GM12878 (cell line): ENCODE measurements around the gene APEX1. TPM values are rescaled to one million over a fixed set of nuclear protein-coding genes. Genes with fewer than 3 reads are reported as not detected.

Experiments used
- DPF2 ChIP-seq: fragments of 450-650 bp; IDR thresholded peaks from 2 replicates; pipeline ENCODE4 v1.6.1; 2017; ENCODE audit warnings: mild to moderate bottlenecking
- FOXM1 ChIP-seq: IDR thresholded peaks from 2 replicates; pipeline ENCODE4 v1.6.1; 2012; ENCODE audit warnings: low read depth, mild to moderate bottlenecking, inconsistent platforms, low read length, moderate library complexity
- IKZF1 ChIP-seq: fragments of 450-650 bp; conservative IDR thresholded peaks from 2 replicates; pipeline ENCODE4 v1.6.1; 2017; ENCODE audit warnings: antibody characterized with exemption, mild to moderate bottlenecking
- MYB ChIP-seq: fragments of 150-350 bp; IDR thresholded peaks from 2 replicates; pipeline ENCODE4 v1.6.1; 2014; ENCODE audit warnings: mild to moderate bottlenecking, low read depth, low read length, borderline replicate concordance
- NBN ChIP-seq: fragments of 450-650 bp; IDR thresholded peaks from 2 replicates; pipeline ENCODE4 v1.6.1; 2016
- NR2F1 ChIP-seq: fragments of 450-650 bp; conservative IDR thresholded peaks from 2 replicates; pipeline ENCODE4 v1.6.1; 2017; ENCODE audit warnings: mild to moderate bottlenecking
- PKNOX1 ChIP-seq: fragments of 450-650 bp; IDR thresholded peaks from 2 replicates; pipeline ENCODE4 v1.6.1; 2016; ENCODE audit warnings: mild to moderate bottlenecking
- RBBP5 ChIP-seq: fragments of 200-600 bp; sonication (generic); conservative IDR thresholded peaks from 2 replicates; pipeline ENCODE4 v1.6.1; 2016
- ZBTB11 ChIP-seq: fragments of 450-650 bp; formaldehyde crosslinking; IDR thresholded peaks from 2 replicates; pipeline ENCODE4 v1.5.0; 2022; ENCODE audit warnings: mild to moderate bottlenecking, missing genetic modification characterization
- ZBTB4 ChIP-seq: fragments of 450-650 bp; formaldehyde crosslinking; IDR thresholded peaks from 2 replicates; pipeline ENCODE4 v1.4.0; 2022; ENCODE audit warnings: mild to moderate bottlenecking, moderate library complexity
- ZNF687 ChIP-seq: fragments of 450-650 bp; IDR thresholded peaks from 2 replicates; pipeline ENCODE4 v1.6.1; 2017; ENCODE audit warnings: mild to moderate bottlenecking, moderate library complexity
- polyA plus RNA-seq, 11 experiments: library from polyadenylated mRNA; depleted of rRNA in 4 of 11; unstranded in 6 of 11; stranded (reverse) in 5 of 11; fragments of >200 nt; fragmentation: Nextera tagmentation in 4 of 11; fragmentation: Illumina TruSeq in 1 of 11; extraction: Ambion mirVana in 4 of 11; extraction: Trizol in 1 of 11; gene quantifications; 1 replicate in 1 of 11; 2 replicates in 10 of 11; pipeline versions ENCODE4 v1.2.1 to v1.2.3, GENCODE V29; 2011 to 2016; ENCODE audit warnings: inconsistent platforms in 2 of 11, missing spikeins in 2 of 11, low read depth in 1 of 11
- total RNA-seq, 4 experiments: library from RNA; depleted of rRNA in 3 of 4; stranded (reverse); fragments of >200 nt in 3 of 4; fragmentation: Illumina TruSeq in 1 of 4; extraction: Trizol in 1 of 4; gene quantifications; 2 replicates each; pipeline versions ENCODE4 v1.2.1 to v1.2.3, GENCODE V29; 2013 to 2021
- TF ChIP-seq, protein P1 (sequence below): fragments of 450-650 bp; IDR thresholded peaks from 2 replicates; pipeline ENCODE4 v1.6.1; 2017; ENCODE audit warnings: low read depth, mild to moderate bottlenecking, moderate library complexity

APEX1 gene
- total and polyA plus RNA-seq, 10 of the 15 experiments (the other 5 are each of a cell fraction or from before 2014, with no cell fraction given), result 115 to 407 (median 300) TPM

- TF ChIP-seq ZBTB4 (CRISPR knock-in tag), result no peak
- TF ChIP-seq DPF2, result 0 out of 2 replicates have a peak, but pooled peaks have one; percentile 60
- 0 out of 2 replicates have a peak, but pooled peaks have one; percentile 0 for TF ChIP-seq MYB
- TF ChIP-seq NR2F1, result no peak
- no peak for TF ChIP-seq ZBTB11
- TF ChIP-seq ZNF687, result 0 out of 2 replicates have a peak, but pooled peaks have one; percentile 26
- TF ChIP-seq NBN, result no peak
- TF ChIP-seq IKZF1, result peak; percentile 33; the same call in 1 of the 2 replicates
- TF ChIP-seq, protein P1, sequence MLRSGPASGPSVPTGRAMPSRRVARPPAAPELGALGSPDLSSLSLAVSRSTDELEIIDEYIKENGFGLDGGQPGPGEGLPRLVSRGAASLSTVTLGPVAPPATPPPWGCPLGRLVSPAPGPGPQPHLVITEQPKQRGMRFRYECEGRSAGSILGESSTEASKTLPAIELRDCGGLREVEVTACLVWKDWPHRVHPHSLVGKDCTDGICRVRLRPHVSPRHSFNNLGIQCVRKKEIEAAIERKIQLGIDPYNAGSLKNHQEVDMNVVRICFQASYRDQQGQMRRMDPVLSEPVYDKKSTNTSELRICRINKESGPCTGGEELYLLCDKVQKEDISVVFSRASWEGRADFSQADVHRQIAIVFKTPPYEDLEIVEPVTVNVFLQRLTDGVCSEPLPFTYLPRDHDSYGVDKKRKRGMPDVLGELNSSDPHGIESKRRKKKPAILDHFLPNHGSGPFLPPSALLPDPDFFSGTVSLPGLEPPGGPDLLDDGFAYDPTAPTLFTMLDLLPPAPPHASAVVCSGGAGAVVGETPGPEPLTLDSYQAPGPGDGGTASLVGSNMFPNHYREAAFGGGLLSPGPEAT, result peak; percentile 10; the same call in 1 of the 2 replicates
- 0 out of 2 replicates have a peak, but pooled peaks have one; percentile 5 for TF ChIP-seq FOXM1
- no peak for TF ChIP-seq PKNOX1
- no peak for TF ChIP-seq RBBP5
Measured at GRCh38 chr14:20428010-20428365, 27.0 kb upstream of the APEX1 start (continued).
